Measurements from ENCODE around the gene FAM120B. TPM values are rescaled to one million over a fixed set of nuclear protein-coding genes. Genes with fewer than 3 reads are reported as not detected.
A peak's percentile ranks its signal among the peaks of the same experiment; 100 is the strongest.

The FAM120B gene
- total RNA-seq, 1 donor from 2014 or later = 38.9 TPM

GRCh38 chr6:170355661-170356060 is 49.1 kb downstream of the FAM120B start:
- no peak for DNase-seq (ENCODE audit: low spot score)

GRCh38 chr6:170357812-170358211 is 51.3 kb downstream of the FAM120B start:
- DNase-seq (ENCODE audit: low spot score) = no peak

- DNase-seq (ENCODE audit: low spot score) = peak; percentile 47
Measured at GRCh38 chr6:170358496-170358895, 51.9 kb downstream of the FAM120B start.

GRCh38 chr6:170360476-170360875 is 53.9 kb downstream of the FAM120B start:
- no peak for DNase-seq (ENCODE audit: low spot score)

- DNase-seq (ENCODE audit: low spot score) = no peak
Measured at GRCh38 chr6:170361335-170361734, 54.8 kb downstream of the FAM120B start.

- DNase-seq (ENCODE audit: low spot score) = no peak
Measured at GRCh38 chr6:170362121-170362520, 55.6 kb downstream of the FAM120B start.

GRCh38 chr6:170363255-170363654 is 56.7 kb downstream of the FAM120B start:
- no peak for DNase-seq (ENCODE audit: low spot score)

- DNase-seq (ENCODE audit: low spot score) = no peak
Measured at GRCh38 chr6:170365121-170365520, 58.6 kb downstream of the FAM120B start.

- no peak for DNase-seq (ENCODE audit: low spot score)
Measured at GRCh38 chr6:170365593-170365992, 59.0 kb downstream of the FAM120B start.

- DNase-seq (ENCODE audit: low spot score) = no peak
Measured at GRCh38 chr6:170366248-170366960, 59.8 kb downstream of the FAM120B start.

- DNase-seq (ENCODE audit: low spot score) = no peak
Measured at GRCh38 chr6:170367241-170367640, 60.7 kb downstream of the FAM120B start.

- no peak for DNase-seq (ENCODE audit: low spot score)
Measured at GRCh38 chr6:170368544-170368943, 62.0 kb downstream of the FAM120B start.

- DNase-seq (ENCODE audit: low spot score) = no peak
Measured at GRCh38 chr6:170369403-170369802, 62.8 kb downstream of the FAM120B start.

GRCh38 chr6:170370416-170370815 is 63.9 kb downstream of the FAM120B start:
- DNase-seq (ENCODE audit: low spot score) = no peak

- DNase-seq (ENCODE audit: low spot score) = no peak
Measured at GRCh38 chr6:170371080-170371479, 64.5 kb downstream of the FAM120B start.

- DNase-seq (ENCODE audit: low spot score) = no peak
Measured at GRCh38 chr6:170371588-170371987, 65.0 kb downstream of the FAM120B start.

GRCh38 chr6:170372380-170373325 is 66.1 kb downstream of the FAM120B start:
- DNase-seq (ENCODE audit: low spot score) = no peak

- DNase-seq (ENCODE audit: low spot score) = no peak
Measured at GRCh38 chr6:170374571-170375444, 68.2 kb downstream of the FAM120B start.

- peak; percentile 32 for DNase-seq (ENCODE audit: low spot score)
Measured at GRCh38 chr6:170375661-170376060, 69.1 kb downstream of the FAM120B start.

GRCh38 chr6:170376386-170377043 is 70.0 kb downstream of the FAM120B start:
- DNase-seq (ENCODE audit: low spot score) = no peak

GRCh38 chr6:170378502-170378901 is 71.9 kb downstream of the FAM120B start:
- DNase-seq (ENCODE audit: low spot score) = no peak
